GM12873 (cell line): Measurements from ENCODE around the gene KPNB1.

Source experiments
- TF ChIP-seq, protein P1 (sequence below): IDR thresholded peaks from 2 replicates; pipeline ENCODE4 v1.5.1; 2012; ENCODE audit warnings: low read depth, mild to moderate bottlenecking, moderate library complexity, low read length, control low read depth; ENCODE audit not compliant: insufficient read depth; ENCODE audit errors: missing control alignments

Gene KPNB1

DNA sequence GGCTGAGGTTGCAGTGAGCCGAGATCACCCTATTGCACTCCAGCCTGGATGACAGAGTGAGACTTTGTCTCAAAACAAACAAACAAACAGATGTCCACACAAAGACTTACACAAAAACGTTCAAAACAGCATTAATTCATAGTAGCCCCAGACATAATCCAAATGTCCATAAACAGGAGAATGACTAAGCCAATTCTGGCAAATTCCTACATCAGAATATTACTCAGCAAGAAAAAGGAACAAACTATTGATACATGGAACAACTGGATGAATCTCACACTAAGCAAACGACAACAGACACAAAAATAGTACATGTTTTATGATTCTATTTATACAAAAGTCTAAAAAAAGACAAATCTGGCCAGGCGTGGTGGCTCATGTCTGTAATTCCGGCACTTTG is 10.8 kb upstream of the KPNB1 start:
- TF ChIP-seq, protein P1, sequence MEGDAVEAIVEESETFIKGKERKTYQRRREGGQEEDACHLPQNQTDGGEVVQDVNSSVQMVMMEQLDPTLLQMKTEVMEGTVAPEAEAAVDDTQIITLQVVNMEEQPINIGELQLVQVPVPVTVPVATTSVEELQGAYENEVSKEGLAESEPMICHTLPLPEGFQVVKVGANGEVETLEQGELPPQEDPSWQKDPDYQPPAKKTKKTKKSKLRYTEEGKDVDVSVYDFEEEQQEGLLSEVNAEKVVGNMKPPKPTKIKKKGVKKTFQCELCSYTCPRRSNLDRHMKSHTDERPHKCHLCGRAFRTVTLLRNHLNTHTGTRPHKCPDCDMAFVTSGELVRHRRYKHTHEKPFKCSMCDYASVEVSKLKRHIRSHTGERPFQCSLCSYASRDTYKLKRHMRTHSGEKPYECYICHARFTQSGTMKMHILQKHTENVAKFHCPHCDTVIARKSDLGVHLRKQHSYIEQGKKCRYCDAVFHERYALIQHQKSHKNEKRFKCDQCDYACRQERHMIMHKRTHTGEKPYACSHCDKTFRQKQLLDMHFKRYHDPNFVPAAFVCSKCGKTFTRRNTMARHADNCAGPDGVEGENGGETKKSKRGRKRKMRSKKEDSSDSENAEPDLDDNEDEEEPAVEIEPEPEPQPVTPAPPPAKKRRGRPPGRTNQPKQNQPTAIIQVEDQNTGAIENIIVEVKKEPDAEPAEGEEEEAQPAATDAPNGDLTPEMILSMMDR: no peak

DNA sequence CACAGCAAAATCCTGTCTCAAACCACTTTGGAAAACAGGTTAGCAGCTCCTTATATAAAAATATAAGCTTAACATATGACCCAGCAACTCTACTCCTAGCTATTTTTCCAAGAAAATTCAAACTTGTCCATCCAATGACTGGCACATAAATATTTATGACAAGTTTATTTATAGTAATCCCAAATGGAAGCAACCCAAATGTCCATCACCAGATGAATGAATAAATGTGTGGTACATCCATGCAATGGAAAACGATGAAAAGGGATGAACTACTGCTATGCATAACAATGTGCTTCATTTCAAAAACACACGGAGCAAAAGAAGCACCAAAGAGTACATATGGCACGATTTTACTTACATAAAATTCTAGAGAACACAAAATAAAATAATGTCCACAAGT is 9.6 kb upstream of the KPNB1 start:
- TF ChIP-seq, protein P1: no peak

DNA sequence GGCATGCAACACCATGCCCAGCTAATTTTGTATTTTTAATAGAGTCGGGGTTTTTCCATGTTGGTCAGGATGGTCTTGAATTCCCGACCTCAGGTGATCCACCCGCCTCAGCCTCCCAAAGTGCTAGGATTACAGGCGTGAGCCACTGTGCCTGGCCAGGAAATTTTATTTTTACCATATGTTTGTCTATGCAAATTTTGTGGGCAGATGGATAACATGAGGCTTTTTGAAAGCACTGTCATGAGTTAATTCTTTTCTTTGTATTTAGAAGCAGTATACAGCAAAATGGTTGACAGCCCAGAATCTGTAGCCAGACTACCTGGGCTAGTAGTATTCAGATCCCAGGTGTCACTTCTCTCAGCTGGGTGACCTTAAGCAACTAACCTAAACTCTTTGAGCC is 8.5 kb upstream of the KPNB1 start:
- TF ChIP-seq, protein P1: no peak

DNA sequence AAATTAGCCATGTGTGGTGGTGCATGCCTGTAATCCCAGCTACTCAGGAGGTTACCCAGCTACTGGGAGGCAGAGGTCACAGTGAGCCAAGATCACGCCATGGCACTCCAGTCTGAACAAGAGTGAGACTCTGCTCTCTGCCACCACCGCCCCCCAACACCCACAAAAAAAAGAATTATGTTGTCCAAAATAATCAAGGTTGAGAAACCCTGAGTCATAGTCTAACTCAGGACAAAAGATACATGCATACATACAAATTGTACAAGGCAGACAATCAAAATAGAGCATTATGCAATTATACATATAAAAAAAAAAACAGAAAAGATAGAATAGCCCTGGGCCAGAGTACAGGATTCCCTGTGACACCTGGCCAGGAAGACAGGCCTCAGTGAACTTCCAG is 6.6 kb upstream of the KPNB1 start:
- TF ChIP-seq, protein P1: no peak

DNA sequence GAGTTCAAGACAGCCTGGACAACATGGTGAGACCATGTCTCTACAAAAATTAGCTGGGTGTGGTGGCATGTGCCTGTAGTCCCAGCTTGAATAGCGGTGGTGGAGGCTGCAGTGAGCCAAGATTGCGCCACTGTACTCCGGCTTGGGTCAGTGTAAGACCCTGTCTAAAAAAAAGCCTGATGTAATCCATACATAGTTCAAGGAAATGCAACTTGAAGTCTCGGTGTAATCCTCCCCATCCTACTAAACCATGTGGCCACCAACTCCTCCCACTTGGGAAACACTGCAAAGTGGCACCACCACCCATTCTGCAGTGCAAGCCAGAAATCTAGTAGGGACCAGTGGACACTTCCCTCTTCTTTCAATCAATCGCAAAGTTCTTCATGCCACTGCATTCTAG is 5.4 kb upstream of the KPNB1 start:
- TF ChIP-seq, protein P1: no peak

DNA sequence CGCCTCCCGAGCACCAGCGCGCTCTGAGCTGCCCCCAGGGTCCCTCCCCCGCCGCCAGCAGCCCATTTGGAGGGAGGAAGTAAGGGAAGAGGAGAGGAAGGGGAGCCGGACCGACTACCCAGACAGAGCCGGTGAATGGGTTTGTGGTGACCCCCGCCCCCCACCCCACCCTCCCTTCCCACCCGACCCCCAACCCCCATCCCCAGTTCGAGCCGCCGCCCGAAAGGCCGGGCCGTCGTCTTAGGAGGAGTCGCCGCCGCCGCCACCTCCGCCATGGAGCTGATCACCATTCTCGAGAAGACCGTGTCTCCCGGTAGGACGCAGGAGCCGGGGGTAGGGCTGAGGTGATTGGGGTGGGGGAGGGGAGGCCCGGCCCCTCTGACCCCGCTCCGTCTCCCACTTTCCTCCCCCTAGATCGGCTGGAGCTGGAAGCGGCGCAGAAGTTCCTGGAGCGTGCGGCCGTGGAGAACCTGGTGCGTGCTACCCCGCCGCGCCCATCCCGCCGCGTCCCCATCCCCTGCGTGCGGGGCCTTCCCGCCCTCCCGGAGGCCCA is 329 bp downstream of the KPNB1 start:
- TF ChIP-seq, protein P1: no peak

DNA sequence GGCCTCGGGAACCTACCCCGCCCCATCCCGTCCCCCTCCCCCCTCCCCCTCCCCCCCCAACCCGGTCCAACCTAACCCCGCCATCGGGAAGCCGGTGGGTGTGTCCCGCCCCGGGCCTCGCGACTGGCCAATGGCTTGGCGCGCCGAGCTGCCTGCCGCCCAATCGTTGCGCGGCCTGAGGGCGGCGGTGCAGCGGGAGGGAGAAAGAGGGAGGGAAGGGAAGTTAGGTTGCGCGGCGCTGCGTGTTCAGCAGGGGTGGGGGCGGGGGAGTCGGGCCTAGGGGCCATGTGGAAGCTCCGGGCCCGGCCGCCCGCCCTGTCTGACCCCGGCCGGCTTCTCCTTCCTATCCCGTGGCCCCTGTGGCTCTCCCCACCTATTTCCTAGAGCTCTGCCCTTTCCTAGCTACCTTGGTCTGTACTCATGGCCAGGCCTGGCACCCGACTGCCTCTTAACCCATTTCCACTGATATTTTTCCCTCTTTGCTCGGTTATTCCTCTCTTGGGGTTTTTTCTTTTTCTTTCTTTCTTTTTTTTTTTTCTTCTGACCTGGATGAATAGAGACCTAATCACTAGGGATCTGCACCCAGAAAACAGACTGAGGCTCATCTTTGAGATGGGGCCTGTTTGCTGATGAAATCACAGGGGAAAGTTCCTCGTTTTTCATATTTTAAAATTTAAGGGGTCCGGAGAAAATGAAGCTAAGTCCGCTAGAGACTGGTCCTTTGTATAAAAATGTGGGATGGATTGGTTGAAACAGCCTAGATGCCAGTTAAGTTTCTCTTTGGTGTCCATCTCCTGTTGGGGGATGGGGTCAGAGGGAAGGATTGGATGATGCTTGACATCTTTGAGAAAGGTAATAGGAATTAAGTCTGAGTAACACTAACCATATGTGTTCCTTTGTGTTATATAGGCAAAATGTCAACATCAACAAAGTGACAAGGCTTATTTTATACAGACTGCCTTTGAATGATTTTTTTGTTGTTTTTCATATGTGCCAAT is 1.1 kb downstream of the KPNB1 start:
- TF ChIP-seq, protein P1: no peak
